ENCODE measurements around the gene CERS6.
A peak's percentile ranks its signal among the peaks of the same experiment; 100 is the strongest.

CERS6 gene

DNA sequence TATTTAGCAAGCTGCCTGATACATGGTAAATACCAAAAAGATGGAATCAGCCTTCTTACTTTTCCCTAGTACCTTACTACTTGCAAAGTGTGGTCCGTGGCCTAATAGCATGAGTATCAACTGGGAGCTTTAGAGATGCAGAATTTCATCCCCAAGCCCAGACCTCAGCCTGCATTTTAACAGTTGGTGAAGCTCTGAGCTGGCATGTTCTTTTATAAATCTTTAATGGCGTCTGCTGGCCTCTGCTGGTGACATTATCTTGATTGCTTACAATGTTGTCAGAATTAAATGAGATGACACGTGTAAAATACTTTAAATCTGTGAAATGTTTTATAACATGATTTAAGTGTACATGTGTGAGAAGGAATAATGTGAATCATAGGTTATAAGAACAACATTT, 231.2 kb downstream of the CERS6 start:
- CTCF ChIA-PET = interaction anchor here (0.9 to 3.3 kb wide), 5 partner anchors 13 to 569 kb away, joined by 3 to 24 read pairs (median 3); no protein-coding TSS in a partner anchor
- POLR2A ChIA-PET = no interaction called here
- no peaks in the 10 kb centered on the region for H3K4me1 ChIP-seq (ENCODE audit: control insufficient read depth, insufficient read depth, low read length)
- no peak overlapping the region for H3K27ac ChIP-seq (ENCODE audit: extremely low read depth, low read depth, low read length)
- no peaks in the 10 kb centered on the region for H3K9me3 ChIP-seq (ENCODE audit: control insufficient read depth, insufficient read depth, low read depth, low read length)
- H3K4me3 ChIP-seq (ENCODE audit: low read depth, low read length) = no peak overlapping the region
- H3K36me3 ChIP-seq (ENCODE audit: control insufficient read depth in 2 of 2, insufficient read depth in 1 of 2, low read length in 2 of 2) = peaks cover 0 to 4% of the 10 kb centered on the region in 2 experiments; a peak in 1 of 3 replicates
- no peak for TF ChIP-seq GFI1B (tag by site-specific recombination; IDR thresholded peaks at IDR 0.05)
- TF ChIP-seq, protein P1, sequence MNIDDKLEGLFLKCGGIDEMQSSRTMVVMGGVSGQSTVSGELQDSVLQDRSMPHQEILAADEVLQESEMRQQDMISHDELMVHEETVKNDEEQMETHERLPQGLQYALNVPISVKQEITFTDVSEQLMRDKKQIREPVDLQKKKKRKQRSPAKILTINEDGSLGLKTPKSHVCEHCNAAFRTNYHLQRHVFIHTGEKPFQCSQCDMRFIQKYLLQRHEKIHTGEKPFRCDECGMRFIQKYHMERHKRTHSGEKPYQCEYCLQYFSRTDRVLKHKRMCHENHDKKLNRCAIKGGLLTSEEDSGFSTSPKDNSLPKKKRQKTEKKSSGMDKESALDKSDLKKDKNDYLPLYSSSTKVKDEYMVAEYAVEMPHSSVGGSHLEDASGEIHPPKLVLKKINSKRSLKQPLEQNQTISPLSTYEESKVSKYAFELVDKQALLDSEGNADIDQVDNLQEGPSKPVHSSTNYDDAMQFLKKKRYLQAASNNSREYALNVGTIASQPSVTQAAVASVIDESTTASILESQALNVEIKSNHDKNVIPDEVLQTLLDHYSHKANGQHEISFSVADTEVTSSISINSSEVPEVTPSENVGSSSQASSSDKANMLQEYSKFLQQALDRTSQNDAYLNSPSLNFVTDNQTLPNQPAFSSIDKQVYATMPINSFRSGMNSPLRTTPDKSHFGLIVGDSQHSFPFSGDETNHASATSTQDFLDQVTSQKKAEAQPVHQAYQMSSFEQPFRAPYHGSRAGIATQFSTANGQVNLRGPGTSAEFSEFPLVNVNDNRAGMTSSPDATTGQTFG (tag by site-specific recombination; IDR thresholded peaks at IDR 0.05; ENCODE audit: borderline replicate concordance) = no peak
- TF ChIP-seq ZNF785 (tag by site-specific recombination; IDR thresholded peaks at IDR 0.05) = no peak
- TF ChIP-seq ZFP69B (tag by site-specific recombination; IDR thresholded peaks at IDR 0.05) = no peak
- peak; percentile 5; the same call in 1 of the 2 replicates for TF ChIP-seq ZNF654 (tag by site-specific recombination; IDR thresholded peaks at IDR 0.05; ENCODE audit: low read depth)
- TF ChIP-seq OVOL3 (tag by site-specific recombination; IDR thresholded peaks at IDR 0.05) = no peak
- TF ChIP-seq, protein P2, sequence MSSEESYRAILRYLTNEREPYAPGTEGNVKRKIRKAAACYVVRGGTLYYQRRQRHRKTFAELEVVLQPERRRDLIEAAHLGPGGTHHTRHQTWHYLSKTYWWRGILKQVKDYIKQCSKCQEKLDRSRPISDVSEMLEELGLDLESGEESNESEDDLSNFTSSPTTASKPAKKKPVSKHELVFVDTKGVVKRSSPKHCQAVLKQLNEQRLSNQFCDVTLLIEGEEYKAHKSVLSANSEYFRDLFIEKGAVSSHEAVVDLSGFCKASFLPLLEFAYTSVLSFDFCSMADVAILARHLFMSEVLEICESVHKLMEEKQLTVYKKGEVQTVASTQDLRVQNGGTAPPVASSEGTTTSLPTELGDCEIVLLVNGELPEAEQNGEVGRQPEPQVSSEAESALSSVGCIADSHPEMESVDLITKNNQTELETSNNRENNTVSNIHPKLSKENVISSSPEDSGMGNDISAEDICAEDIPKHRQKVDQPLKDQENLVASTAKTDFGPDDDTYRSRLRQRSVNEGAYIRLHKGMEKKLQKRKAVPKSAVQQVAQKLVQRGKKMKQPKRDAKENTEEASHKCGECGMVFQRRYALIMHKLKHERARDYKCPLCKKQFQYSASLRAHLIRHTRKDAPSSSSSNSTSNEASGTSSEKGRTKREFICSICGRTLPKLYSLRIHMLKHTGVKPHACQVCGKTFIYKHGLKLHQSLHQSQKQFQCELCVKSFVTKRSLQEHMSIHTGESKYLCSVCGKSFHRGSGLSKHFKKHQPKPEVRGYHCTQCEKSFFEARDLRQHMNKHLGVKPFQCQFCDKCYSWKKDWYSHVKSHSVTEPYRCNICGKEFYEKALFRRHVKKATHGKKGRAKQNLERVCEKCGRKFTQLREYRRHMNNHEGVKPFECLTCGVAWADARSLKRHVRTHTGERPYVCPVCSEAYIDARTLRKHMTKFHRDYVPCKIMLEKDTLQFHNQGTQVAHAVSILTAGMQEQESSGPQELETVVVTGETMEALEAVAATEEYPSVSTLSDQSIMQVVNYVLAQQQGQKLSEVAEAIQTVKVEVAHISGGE (tag by site-specific recombination; conservative IDR thresholded peaks at IDR 0.05; ENCODE audit: low read depth) = no peak
- TF ChIP-seq ZNF174 (tag by site-specific recombination; IDR thresholded peaks at IDR 0.05) = no peak
- TF ChIP-seq ZFP3 (tag by site-specific recombination; IDR thresholded peaks at IDR 0.05; ENCODE audit: low read depth) = no peak
- TF ChIP-seq ZNF248 (tag by site-specific recombination; IDR thresholded peaks at IDR 0.05) = no peak
- TF ChIP-seq, protein P3, sequence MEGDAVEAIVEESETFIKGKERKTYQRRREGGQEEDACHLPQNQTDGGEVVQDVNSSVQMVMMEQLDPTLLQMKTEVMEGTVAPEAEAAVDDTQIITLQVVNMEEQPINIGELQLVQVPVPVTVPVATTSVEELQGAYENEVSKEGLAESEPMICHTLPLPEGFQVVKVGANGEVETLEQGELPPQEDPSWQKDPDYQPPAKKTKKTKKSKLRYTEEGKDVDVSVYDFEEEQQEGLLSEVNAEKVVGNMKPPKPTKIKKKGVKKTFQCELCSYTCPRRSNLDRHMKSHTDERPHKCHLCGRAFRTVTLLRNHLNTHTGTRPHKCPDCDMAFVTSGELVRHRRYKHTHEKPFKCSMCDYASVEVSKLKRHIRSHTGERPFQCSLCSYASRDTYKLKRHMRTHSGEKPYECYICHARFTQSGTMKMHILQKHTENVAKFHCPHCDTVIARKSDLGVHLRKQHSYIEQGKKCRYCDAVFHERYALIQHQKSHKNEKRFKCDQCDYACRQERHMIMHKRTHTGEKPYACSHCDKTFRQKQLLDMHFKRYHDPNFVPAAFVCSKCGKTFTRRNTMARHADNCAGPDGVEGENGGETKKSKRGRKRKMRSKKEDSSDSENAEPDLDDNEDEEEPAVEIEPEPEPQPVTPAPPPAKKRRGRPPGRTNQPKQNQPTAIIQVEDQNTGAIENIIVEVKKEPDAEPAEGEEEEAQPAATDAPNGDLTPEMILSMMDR (tag by site-specific recombination; IDR thresholded peaks at IDR 0.05) = peak; percentile 17; the same call in 1 of the 2 replicates

DNA sequence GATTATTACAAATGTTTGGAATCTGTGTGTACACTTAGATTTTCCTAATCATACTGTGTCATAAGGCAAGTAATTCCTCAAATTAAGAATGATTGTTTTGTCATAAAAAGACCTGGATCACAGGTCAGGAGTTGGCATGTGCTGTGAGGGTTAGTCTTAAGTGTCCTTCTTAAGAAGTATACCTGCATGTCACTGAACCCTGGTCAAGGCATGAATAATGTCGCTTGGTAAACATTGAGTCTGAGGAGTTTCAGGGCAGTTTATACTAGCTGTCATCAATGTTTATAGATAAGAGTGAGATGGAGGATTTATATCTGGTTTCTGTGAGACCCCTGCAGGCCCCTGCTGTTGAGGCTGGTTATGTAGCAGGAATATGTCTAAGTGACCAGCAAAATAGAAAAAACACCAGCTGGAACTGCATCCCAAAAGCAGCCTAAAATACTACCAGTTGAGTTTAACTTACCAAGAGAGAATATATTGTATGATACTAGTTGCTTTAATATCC, 234.4 kb downstream of the CERS6 start:
- Histone ChIP-seq H3K9me3 (ENCODE audit: control insufficient read depth, insufficient read depth, low read depth, low read length) (no peaks in the 10 kb centered on the region), H3K4me1 (ENCODE audit: control insufficient read depth, insufficient read depth, low read length) (peaks cover 2% of the 10 kb centered on the region; the same call in 1 of the 2 replicates), H3K27ac (ENCODE audit: extremely low read depth, low read depth, low read length) (no peak overlapping the region), H3K4me3 (ENCODE audit: low read depth, low read length) (no peak overlapping the region), H3K36me3 (ENCODE audit: control insufficient read depth in 2 of 2, insufficient read depth in 1 of 2, low read length in 2 of 2) (peaks cover 0 to 6% of the 10 kb centered on the region in 2 experiments; a peak in 1 of 3 replicates)
- ChIA-PET CTCF (interaction anchor here (1.3 to 1.6 kb wide), 2 partner anchors 15 to 344 kb away, joined by 3 to 5 read pairs; no protein-coding TSS in a partner anchor), POLR2A (no interaction called here)
- TF ChIP-seq ZBTB20 (tag by site-specific recombination; IDR thresholded peaks at IDR 0.05) (peak; percentile 22; the same call in 1 of the 2 replicates), ZNF133 (tag by site-specific recombination; IDR thresholded peaks at IDR 0.05) (no peak)

DNA sequence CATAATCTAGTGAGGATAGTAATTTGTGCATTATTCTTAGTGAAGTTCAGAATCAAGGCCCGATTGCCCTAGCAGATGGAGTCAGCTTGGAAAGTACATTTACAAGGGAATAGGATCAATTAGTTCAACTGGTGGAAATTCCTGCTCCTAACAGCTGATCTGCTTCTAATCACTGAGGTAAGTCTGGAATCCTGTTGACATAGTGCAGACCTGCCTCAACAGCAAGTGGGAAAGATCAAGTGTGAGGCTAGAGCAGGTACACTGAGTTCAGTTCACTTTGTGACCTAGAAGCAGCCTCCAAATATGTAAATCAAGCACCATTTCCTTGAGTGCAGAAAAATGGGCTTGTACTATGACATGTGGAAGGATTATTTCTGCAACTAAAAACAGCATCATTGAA, 235.1 kb downstream of the CERS6 start:
- TF ChIP-seq SP7 (tag by site-specific recombination; IDR thresholded peaks at IDR 0.05) = no peak
- no peak for TF ChIP-seq ZSCAN23 (tag by site-specific recombination; IDR thresholded peaks at IDR 0.05)
- TF ChIP-seq SP2 (tag by site-specific recombination; IDR thresholded peaks at IDR 0.05) = no peak
- no peak for TF ChIP-seq ZNF623 (tag by site-specific recombination; IDR thresholded peaks at IDR 0.05)
- TF ChIP-seq, protein P4, sequence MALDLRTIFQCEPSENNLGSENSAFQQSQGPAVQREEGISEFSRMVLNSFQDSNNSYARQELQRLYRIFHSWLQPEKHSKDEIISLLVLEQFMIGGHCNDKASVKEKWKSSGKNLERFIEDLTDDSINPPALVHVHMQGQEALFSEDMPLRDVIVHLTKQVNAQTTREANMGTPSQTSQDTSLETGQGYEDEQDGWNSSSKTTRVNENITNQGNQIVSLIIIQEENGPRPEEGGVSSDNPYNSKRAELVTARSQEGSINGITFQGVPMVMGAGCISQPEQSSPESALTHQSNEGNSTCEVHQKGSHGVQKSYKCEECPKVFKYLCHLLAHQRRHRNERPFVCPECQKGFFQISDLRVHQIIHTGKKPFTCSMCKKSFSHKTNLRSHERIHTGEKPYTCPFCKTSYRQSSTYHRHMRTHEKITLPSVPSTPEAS (tag by site-specific recombination; IDR thresholded peaks at IDR 0.05) = no peak
- TF ChIP-seq SP3 (tag by site-specific recombination; IDR thresholded peaks at IDR 0.05) = no peak
- TF ChIP-seq ZNF223 (tag by site-specific recombination; IDR thresholded peaks at IDR 0.05) = no peak
- TF ChIP-seq ZNF10 (tag by site-specific recombination; IDR thresholded peaks at IDR 0.05) = no peak
- no peak for TF ChIP-seq SALL2 (tag by site-specific recombination; IDR thresholded peaks at IDR 0.05; ENCODE audit: borderline replicate concordance)
- TF ChIP-seq ZNF23 (tag by site-specific recombination; IDR thresholded peaks at IDR 0.05; ENCODE audit: borderline replicate concordance) = no peak
- TF ChIP-seq ZNF248 (tag by site-specific recombination; IDR thresholded peaks at IDR 0.05) = no peak
- no peak for TF ChIP-seq ZNF514 (tag by site-specific recombination; IDR thresholded peaks at IDR 0.05)
- H3K36me3 ChIP-seq (ENCODE audit: control insufficient read depth in 2 of 2, insufficient read depth in 1 of 2, low read length in 2 of 2) = peaks cover 0 to 9% of the 10 kb centered on the region in 2 experiments; a peak in 1 of 3 replicates
- H3K9me3 ChIP-seq (ENCODE audit: control insufficient read depth, insufficient read depth, low read depth, low read length) = no peaks in the 10 kb centered on the region
- CTCF ChIA-PET = interaction anchor here (1.3 to 1.6 kb wide), 2 partner anchors 14 to 345 kb away, joined by 3 to 5 read pairs; no protein-coding TSS in a partner anchor
- no peak overlapping the region for H3K4me3 ChIP-seq (ENCODE audit: low read depth, low read length)
- peaks cover 2% of the 10 kb centered on the region; the same call in 1 of the 2 replicates for H3K4me1 ChIP-seq (ENCODE audit: control insufficient read depth, insufficient read depth, low read length)
- POLR2A ChIA-PET = no interaction called here
- H3K27ac ChIP-seq (ENCODE audit: extremely low read depth, low read depth, low read length) = no peak overlapping the region
